Measurements from ENCODE around the gene RIPK4. TPM values are rescaled to one million over a fixed set of nuclear protein-coding genes. Genes with fewer than 3 reads are reported as not detected.
A peak's percentile ranks its signal among the peaks of the same experiment; 100 is the strongest.
"Not testable (repeated sequence)": the region's sequence is repeated elsewhere in the genome, so short reads cannot be mapped to it uniquely, and the experiment has no call there.

RIPK4 gene
- total and polyA plus RNA-seq, 2 of the 13 experiments (the other 11 are each of a cell fraction or from before 2014, with no cell fraction given), result 3.1 to 4.9 TPM

GRCh38 chr21:41714299-41714865 lies 52.5 kb downstream of the RIPK4 start:
- intact Hi-C loops (cut with micrococcal nuclease; ENCODE audit: unreplicated experiment), result loop anchor here (2.0 kb wide), 1 partner anchor 54 kb away; no protein-coding TSS in a partner anchor
- ATAC-seq; H3K9me3 ChIP-seq (ENCODE audit: low read length); H4K20me1 ChIP-seq (ENCODE audit: insufficient read depth, low read length); H2AFZ ChIP-seq (ENCODE audit: low read length); FAIRE-seq; DNase-seq (ENCODE audit: low spot score); H3K79me2 ChIP-seq (ENCODE audit: insufficient read depth, low read length); in situ Hi-C loops (cut with HindIII; ENCODE audit: extremely low pct_ligation_motif_present, low pct_unique_long_range_greater_than_20kb); CTCF ChIA-PET (ENCODE audit: low intra/inter-chr PET ratio, low total read pairs); H3K27me3 ChIP-seq (ENCODE audit: control insufficient read depth in 1 of 2, insufficient read depth in 2 of 2, low read length in 2 of 2); H3K36me3 ChIP-seq (replicated peaks in 1 of 2; ENCODE audit: control insufficient read depth in 1 of 2, insufficient read depth in 2 of 2, low read length in 2 of 2); TF ChIP-seq CBX2 (CRISPR knock-in tag; IDR thresholded peaks at IDR 0.05; ENCODE audit: low read depth): not testable (repeated sequence)
- 3% methylated on average over 12 of the region's 13 CpGs for WGBS (ENCODE audit: low lambda C conversion rate)
- Histone ChIP-seq H3K4me3 (replicated peaks in 1 of 3; ENCODE audit: insufficient read depth in 1 of 3, low read depth in 2 of 3, low read length in 3 of 3) (peak overlapping the region; percentile 35 to 73 (median 41)), H3K4me1 (ENCODE audit: insufficient read depth, low read length) (peaks cover 83% of the 10 kb centered on the region), H3K27ac (ENCODE audit: extremely low read length, insufficient read depth, low read length) (peak overlapping the region; percentile 63), H3K4me2 (ENCODE audit: low read depth, low read length) (peak overlapping the region; percentile 98), H3K9ac (ENCODE audit: insufficient read depth, low read depth, low read length) (peak overlapping the region; percentile 83)
- TSS peak; percentile 58 for BruUV-seq (replicated peaks)
- POLR2A ChIA-PET, result interaction anchor here (1.2 to 4.5 kb wide), 9 partner anchors 13 to 391 kb away, joined by 4 to 106 read pairs (median 19); partner anchors contain the start of gene RIPK4
- TF ChIP-seq NRL (CRISPR knock-in tag; IDR thresholded peaks at IDR 0.05; ENCODE audit: borderline replicate concordance) (0 out of 2 replicates have a peak, but pooled peaks have one; percentile 6), CBX2 (IDR thresholded peaks at IDR 0.05; ENCODE audit: low read depth, low read length) (0 out of 2 replicates have a peak, but pooled peaks have one; percentile 9), ZNF775 (CRISPR knock-in tag; IDR thresholded peaks at IDR 0.05; ENCODE audit: borderline replicate concordance) (peak; percentile 88; the same call in 1 of the 2 replicates), ZNF646 (CRISPR knock-in tag; IDR thresholded peaks at IDR 0.05) (0 out of 2 replicates have a peak, but pooled peaks have one; percentile 34), RARA (CRISPR knock-in tag; IDR thresholded peaks at IDR 0.05) (peak; percentile 0; the same call in 1 of the 2 replicates), TGIF2 (CRISPR knock-in tag; IDR thresholded peaks at IDR 0.05) (0 out of 2 replicates have a peak, but pooled peaks have one; percentile 14)
